Keratinocyte (primary cell): ENCODE measurements around the gene GGTLC2. TPM values are rescaled to one million over a fixed set of nuclear protein-coding genes. Genes with fewer than 3 reads are reported as not detected.

Experiments used
- DNase-seq: peaks from one replicate; pipeline ENCODE4 v3.0.0-alpha.2; 2011; ENCODE audit warnings: low read depth, missing footprints, low spot score
- FAIRE-seq: peaks from 2 replicates; lab custom pipeline; 2011; peaks lifted over from hg19 to GRCh38; lab: Jason Lieb, UNC
- H2AFZ ChIP-seq: 2 replicates; pipeline ENCODE4 v1.6.0; 2012; ENCODE audit warnings: low read length, control low read depth, inconsistent platforms; ENCODE audit not compliant: control insufficient read depth
- H3K27ac ChIP-seq: 2 replicates; pipeline ENCODE4 v1.5.1; 2011; ENCODE audit warnings: low read length; ENCODE audit not compliant: control insufficient read depth, insufficient read depth
- H3K27me3 ChIP-seq: 3 replicates; pipeline ENCODE4 v1.6.0; 2011; ENCODE audit warnings: low read length; ENCODE audit not compliant: control insufficient read depth, insufficient read depth; ENCODE audit errors: extremely low read depth
- H3K36me3 ChIP-seq, 2 experiments: 2 replicates in 1 of 2; 3 replicates in 1 of 2; pipeline ENCODE4 v1.5.1; 2011; ENCODE audit warnings: low read length in 2 of 2, mild to moderate bottlenecking in 1 of 2; ENCODE audit not compliant: control insufficient read depth in 2 of 2, insufficient read depth in 2 of 2; ENCODE audit errors: extremely low read depth in 1 of 2
- H3K4me1 ChIP-seq: 3 replicates; pipeline ENCODE4 v1.5.1; 2011; ENCODE audit warnings: low read length; ENCODE audit not compliant: control insufficient read depth, insufficient read depth; ENCODE audit errors: extremely low read depth
- H3K4me2 ChIP-seq: 3 replicates; pipeline ENCODE4 v1.6.0; 2011; ENCODE audit warnings: low read depth, low read length; ENCODE audit not compliant: control insufficient read depth, insufficient read depth; ENCODE audit errors: extremely low read depth
- H3K4me3 ChIP-seq, 3 experiments: fragments of 200-600 bp in 1 of 3; sonication (generic) in 1 of 3; 2 replicates in 2 of 3; 3 replicates in 1 of 3; pipeline ENCODE4 v1.5.1; 2011 to 2016; ENCODE audit warnings: low read length in 3 of 3, mild to moderate bottlenecking in 3 of 3, control low read depth in 2 of 3, inconsistent platforms in 1 of 3, low read depth in 1 of 3, mixed read lengths in 1 of 3, mixed run types in 1 of 3, moderate library complexity in 1 of 3; ENCODE audit not compliant: control insufficient read depth in 2 of 3, insufficient read depth in 2 of 3; ENCODE audit errors: extremely low read depth in 1 of 3
- H3K79me2 ChIP-seq: 2 replicates; pipeline ENCODE4 v1.6.0; 2012; ENCODE audit warnings: low read length; ENCODE audit not compliant: control insufficient read depth, insufficient read depth
- H3K9ac ChIP-seq: 3 replicates; pipeline ENCODE4 v1.6.0; 2011; ENCODE audit warnings: low read length; ENCODE audit not compliant: control insufficient read depth, insufficient read depth; ENCODE audit errors: extremely low read depth
- H3K9me1 ChIP-seq: 3 replicates; pipeline ENCODE4 v1.6.0; 2011; ENCODE audit warnings: low read length; ENCODE audit not compliant: control insufficient read depth, insufficient read depth; ENCODE audit errors: extremely low read depth
- H3K9me3 ChIP-seq: 2 replicates; pipeline ENCODE4 v1.5.1; 2012; ENCODE audit warnings: low read depth, low read length; ENCODE audit not compliant: control insufficient read depth
- H4K20me1 ChIP-seq: 3 replicates; pipeline ENCODE4 v1.6.0; 2011; ENCODE audit warnings: low read length; ENCODE audit not compliant: control insufficient read depth, insufficient read depth; ENCODE audit errors: extremely low read depth
- EZH2 ChIP-seq: IDR thresholded peaks from one replicate; pipeline ENCODE4 v1.6.1; 2012; ENCODE audit warnings: inconsistent platforms, mild to moderate bottlenecking, low read length, moderate library complexity
- dilution Hi-C: fragments of 300-500 bp; cut with MboI; formaldehyde crosslinking; loops from one replicate; pipeline ENCODE4 v1.7.0; 2020; ENCODE audit warnings: low sequenced_read_pairs; ENCODE audit not compliant: extremely low pct_ligation_motif_present
- polyA plus RNA-seq, 5 experiments: library from polyadenylated mRNA; depleted of rRNA in 3 of 5; stranded (reverse) in 3 of 5; stranded (forward) in 1 of 5; unstranded in 1 of 5; fragments of >200 nt; gene quantifications; 1 replicate in 1 of 5; 2 replicates in 3 of 5; 3 replicates in 1 of 5; pipeline versions ENCODE4 v1.2.1 to v1.2.3, GENCODE V29; 2011 to 2012; ENCODE audit warnings: missing spikeins in 2 of 5, low read depth in 1 of 5, low replicate concordance in 1 of 5
- small RNA-seq, 3 experiments: library from RNA; depleted of rRNA; stranded (forward); fragments of <200 nt; gene quantifications; one replicate each; pipeline ENCODE3, GENCODE V24; 2012; ENCODE audit warnings: low read depth in 3 of 3, low replicate concordance in 1 of 3; ENCODE audit not compliant: insufficient read length in 3 of 3
- TF ChIP-seq, protein P1 (sequence below), 3 experiments: IDR thresholded peaks in 1 of 3; conservative IDR thresholded peaks in 1 of 3; optimal IDR thresholded peaks in 1 of 3; 2 replicates in 2 of 3; 3 replicates in 1 of 3; pipeline versions ENCODE3 to v1.5.1; 2011; ENCODE audit warnings: low read length in 3 of 3, mild to moderate bottlenecking in 3 of 3, moderate library complexity in 2 of 3, control low read depth in 1 of 3, inconsistent platforms in 1 of 3; ENCODE audit not compliant: insufficient read depth in 2 of 3; ENCODE audit errors: extremely low read depth in 1 of 3

Gene GGTLC2
- polyA plus RNA-seq, 1 donor (not counting 4 experiments of a cell fraction or from before 2014, with no cell fraction given) = not detected

- no peak overlapping the region for H3K27ac ChIP-seq
- no peaks in the 10 kb centered on the region for H3K36me3 ChIP-seq
- H3K4me3 ChIP-seq = no peak overlapping the region
- H3K79me2 ChIP-seq = no peaks in the 10 kb centered on the region
- DNase-seq (no peak), FAIRE-seq (no peak)
- H3K9me1 ChIP-seq = no peaks in the 10 kb centered on the region
- TF ChIP-seq, protein P1, sequence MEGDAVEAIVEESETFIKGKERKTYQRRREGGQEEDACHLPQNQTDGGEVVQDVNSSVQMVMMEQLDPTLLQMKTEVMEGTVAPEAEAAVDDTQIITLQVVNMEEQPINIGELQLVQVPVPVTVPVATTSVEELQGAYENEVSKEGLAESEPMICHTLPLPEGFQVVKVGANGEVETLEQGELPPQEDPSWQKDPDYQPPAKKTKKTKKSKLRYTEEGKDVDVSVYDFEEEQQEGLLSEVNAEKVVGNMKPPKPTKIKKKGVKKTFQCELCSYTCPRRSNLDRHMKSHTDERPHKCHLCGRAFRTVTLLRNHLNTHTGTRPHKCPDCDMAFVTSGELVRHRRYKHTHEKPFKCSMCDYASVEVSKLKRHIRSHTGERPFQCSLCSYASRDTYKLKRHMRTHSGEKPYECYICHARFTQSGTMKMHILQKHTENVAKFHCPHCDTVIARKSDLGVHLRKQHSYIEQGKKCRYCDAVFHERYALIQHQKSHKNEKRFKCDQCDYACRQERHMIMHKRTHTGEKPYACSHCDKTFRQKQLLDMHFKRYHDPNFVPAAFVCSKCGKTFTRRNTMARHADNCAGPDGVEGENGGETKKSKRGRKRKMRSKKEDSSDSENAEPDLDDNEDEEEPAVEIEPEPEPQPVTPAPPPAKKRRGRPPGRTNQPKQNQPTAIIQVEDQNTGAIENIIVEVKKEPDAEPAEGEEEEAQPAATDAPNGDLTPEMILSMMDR (optimal IDR thresholded peaks at IDR 0.05 in 1 of 3, IDR thresholded peaks at IDR 0.05 in 1 of 3, conservative IDR thresholded peaks at IDR 0.05 in 1 of 3; ENCODE audit: extremely low read depth in 1 of 3, insufficient read depth in 2 of 3, low read length in 3 of 3) = no peak
- no peak for TF ChIP-seq EZH2
- no peak overlapping the region for H2AFZ ChIP-seq
- no peaks in the 10 kb centered on the region for H3K4me1 ChIP-seq
- no peaks in the 10 kb centered on the region for H3K27me3 ChIP-seq
- no peaks in the 10 kb centered on the region for H4K20me1 ChIP-seq
- dilution Hi-C loops = no loop called here
- no peaks in the 10 kb centered on the region for H3K9me3 ChIP-seq
- H3K4me2 ChIP-seq = no peak overlapping the region
- H3K9ac ChIP-seq = no peak overlapping the region
Measured at GRCh38 chr22:22694106-22694505, 49.7 kb downstream of the GGTLC2 start.

- Histone ChIP-seq H3K9me1 (no peaks in the 10 kb centered on the region), H3K9ac (no peak overlapping the region), H3K4me3 (no peak overlapping the region), H2AFZ (no peak overlapping the region), H3K9me3 (no peaks in the 10 kb centered on the region), H3K4me1 (no peaks in the 10 kb centered on the region), H3K27me3 (no peaks in the 10 kb centered on the region), H3K79me2 (no peaks in the 10 kb centered on the region), H3K27ac (no peak overlapping the region), H4K20me1 (no peaks in the 10 kb centered on the region), H3K4me2 (no peak overlapping the region), H3K36me3 (no peaks in the 10 kb centered on the region)
- dilution Hi-C loops = no loop called here
- TF ChIP-seq, protein P1 (optimal IDR thresholded peaks at IDR 0.05 in 1 of 3, IDR thresholded peaks at IDR 0.05 in 1 of 3, conservative IDR thresholded peaks at IDR 0.05 in 1 of 3; ENCODE audit: extremely low read depth in 1 of 3, insufficient read depth in 2 of 3, low read length in 3 of 3) = no peak
- TF ChIP-seq EZH2 = no peak
- DNase-seq = no peak
- no peak for FAIRE-seq
Measured at GRCh38 chr22:22696104-22696503, 51.7 kb downstream of the GGTLC2 start.

Small RNA genes lying within 50 kb of the gene (small RNA-seq; reads per million reads assigned to genes)
- gene AC244250.2 = 0 reads per million in 3 experiments
- gene IGLV3-29 = 0 reads per million in 3 experiments
- 0 reads per million in 3 experiments for gene IGLVVI-25-1

Other genes with a start within 250 kb of the GGTLC2 start
- 0.01 to 0.04 TPM in 2 of 3 replicates, not detected in the other for gene ZNF280B, start 135.9 kb upstream of the GGTLC2 start, polyA plus RNA-seq
- not detected in 3 replicates for gene ZNF280A, start 124.3 kb upstream of the GGTLC2 start, polyA plus RNA-seq
- 0.04 to 0.06 TPM (median 0.05 TPM) in 3 replicates for gene PRAME, start 85.3 kb upstream of the GGTLC2 start, polyA plus RNA-seq
- gene IGLL5, start 243.2 kb downstream of the GGTLC2 start, polyA plus RNA-seq = not detected in 3 replicates